ENCODE measurements around the gene RREB1. TPM values are rescaled to one million over a fixed set of nuclear protein-coding genes. Genes with fewer than 3 reads are reported as not detected.

RREB1 gene
- total RNA-seq, 1 donor from 2014 or later = 15.9 TPM

DNA sequence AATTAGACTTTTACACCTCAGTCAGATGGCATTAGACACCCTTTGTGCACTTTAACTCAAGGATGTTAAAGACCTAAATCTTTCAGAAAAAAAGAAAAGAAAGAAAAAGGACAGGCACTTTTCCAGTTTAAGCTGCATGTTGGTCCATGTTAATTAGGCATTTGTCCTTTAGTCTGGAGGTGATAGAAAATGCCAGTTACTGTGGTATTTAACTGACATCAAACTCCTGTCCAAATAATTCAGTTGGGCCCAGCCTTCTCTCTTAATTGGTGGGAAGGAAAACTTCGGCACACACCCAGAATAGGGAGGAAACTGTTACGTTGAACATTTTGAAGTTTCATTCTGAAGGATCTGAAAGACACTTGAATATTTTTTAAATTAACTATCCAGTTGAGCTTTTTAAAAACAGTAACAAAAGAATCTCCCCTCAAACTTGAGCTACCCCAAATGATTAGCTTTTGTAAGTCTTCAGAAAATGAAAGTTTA is 30.3 kb downstream of the RREB1 start:
- H3K4me3 ChIP-seq (ENCODE audit: low read depth, low read length) = no peak overlapping the region
- TF ChIP-seq, protein P1, sequence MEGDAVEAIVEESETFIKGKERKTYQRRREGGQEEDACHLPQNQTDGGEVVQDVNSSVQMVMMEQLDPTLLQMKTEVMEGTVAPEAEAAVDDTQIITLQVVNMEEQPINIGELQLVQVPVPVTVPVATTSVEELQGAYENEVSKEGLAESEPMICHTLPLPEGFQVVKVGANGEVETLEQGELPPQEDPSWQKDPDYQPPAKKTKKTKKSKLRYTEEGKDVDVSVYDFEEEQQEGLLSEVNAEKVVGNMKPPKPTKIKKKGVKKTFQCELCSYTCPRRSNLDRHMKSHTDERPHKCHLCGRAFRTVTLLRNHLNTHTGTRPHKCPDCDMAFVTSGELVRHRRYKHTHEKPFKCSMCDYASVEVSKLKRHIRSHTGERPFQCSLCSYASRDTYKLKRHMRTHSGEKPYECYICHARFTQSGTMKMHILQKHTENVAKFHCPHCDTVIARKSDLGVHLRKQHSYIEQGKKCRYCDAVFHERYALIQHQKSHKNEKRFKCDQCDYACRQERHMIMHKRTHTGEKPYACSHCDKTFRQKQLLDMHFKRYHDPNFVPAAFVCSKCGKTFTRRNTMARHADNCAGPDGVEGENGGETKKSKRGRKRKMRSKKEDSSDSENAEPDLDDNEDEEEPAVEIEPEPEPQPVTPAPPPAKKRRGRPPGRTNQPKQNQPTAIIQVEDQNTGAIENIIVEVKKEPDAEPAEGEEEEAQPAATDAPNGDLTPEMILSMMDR (conservative IDR thresholded peaks at IDR 0.05; ENCODE audit: low read depth, low read length) = no peak
- DNase-seq (ENCODE audit: low read depth) = no peak

DNA sequence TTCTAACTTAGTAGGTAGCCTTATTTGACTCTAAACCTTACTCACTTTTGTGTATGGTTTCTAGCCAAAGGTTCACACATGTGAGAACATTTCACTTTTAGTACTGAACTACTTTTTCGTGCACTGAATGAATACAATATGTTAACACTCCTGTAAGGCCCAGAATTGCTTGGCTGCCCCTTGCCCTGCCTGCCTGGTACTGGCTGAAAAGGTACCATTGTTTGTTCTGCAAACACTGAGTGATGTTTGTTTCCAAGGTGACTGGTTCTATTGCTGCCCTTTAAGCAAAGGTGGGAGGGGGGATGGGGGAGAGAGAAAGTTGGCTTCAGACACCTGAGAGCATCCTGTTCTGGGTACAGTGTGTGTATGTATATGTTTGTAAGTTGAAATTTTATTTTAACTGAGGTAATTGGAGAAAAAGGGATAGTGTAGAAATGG is 31.2 kb downstream of the RREB1 start:
- no peak overlapping the region for H3K4me3 ChIP-seq (ENCODE audit: low read depth, low read length)
- TF ChIP-seq, protein P1 (conservative IDR thresholded peaks at IDR 0.05; ENCODE audit: low read depth, low read length) = no peak
- DNase-seq (ENCODE audit: low read depth) = no peak

DNA sequence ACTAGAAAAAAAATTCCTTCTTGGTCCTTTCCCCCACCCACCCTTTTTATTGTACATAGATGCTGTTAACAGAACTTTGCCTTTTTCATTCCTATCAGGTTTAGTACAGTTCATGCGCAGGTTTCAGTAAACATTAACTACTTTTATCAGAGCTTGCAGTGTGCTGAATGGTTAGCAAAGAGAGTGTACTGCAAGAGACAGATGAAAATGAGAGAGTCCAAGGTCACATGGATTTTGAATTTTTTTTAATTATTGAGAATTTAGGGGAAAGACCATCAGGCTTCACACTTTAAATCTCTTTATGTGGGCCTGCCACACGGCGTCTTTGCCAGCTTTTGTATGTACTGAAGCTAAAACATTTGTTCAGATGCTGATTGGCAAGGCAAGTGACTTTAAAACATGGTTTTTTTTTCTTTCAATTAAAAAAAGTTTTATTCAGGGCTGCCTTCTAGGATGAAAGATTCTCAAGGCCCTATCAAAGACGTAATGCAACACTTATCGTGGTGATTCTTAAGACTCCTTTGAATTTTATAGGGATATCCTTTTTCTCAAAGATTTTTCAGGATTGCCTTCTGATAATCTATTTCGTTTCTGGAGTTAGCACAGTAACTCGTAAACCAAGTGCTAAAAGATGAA is 32.2 kb downstream of the RREB1 start:
- no peak for DNase-seq (ENCODE audit: low read depth)
- no peak overlapping the region for H3K4me3 ChIP-seq (ENCODE audit: low read depth, low read length)
- TF ChIP-seq, protein P1 (conservative IDR thresholded peaks at IDR 0.05; ENCODE audit: low read depth, low read length) = no peak

DNA sequence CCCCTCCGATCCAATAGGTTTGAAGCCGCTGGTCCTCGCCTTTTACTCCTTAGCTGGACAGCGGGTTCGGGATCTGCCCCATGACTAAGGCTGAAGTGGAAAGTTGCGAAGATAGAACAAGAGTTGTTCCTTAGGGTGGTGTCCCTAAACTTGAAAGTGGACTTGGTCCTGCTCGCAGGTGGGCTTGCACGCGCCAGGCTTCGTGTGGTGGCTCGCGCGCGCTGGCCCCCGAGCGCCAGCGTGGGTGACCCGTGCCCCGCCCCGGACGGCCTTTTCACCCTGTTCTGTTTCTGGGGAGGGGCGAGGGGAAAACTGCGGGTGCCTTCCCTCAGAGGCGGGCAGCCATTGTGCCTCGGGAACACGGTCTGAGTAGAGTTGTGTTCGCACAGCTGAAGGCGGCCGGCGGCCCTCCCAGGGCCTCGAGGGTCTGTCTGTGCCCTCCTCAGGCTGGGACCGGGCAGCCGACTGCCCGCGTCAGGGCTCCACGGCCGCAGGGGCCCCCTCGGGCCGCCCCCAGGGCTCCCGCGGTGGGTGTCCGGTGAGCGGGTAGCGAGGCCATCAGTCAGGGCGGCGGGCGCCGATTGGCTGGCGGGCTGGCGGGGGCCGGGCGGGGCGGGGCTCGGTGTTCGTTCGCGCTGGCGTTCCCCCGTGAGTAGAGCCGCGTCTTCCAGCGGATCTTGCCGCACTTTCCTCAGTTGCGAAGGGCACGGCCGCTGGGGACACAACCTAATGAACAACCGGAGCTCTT is 33.0 kb downstream of the RREB1 start:
- DNase-seq (ENCODE audit: low read depth) = no peak
- TF ChIP-seq, protein P1 (conservative IDR thresholded peaks at IDR 0.05; ENCODE audit: low read depth, low read length) = no peak
- peak overlapping the region; percentile 53 for H3K4me3 ChIP-seq (ENCODE audit: low read depth, low read length)

DNA sequence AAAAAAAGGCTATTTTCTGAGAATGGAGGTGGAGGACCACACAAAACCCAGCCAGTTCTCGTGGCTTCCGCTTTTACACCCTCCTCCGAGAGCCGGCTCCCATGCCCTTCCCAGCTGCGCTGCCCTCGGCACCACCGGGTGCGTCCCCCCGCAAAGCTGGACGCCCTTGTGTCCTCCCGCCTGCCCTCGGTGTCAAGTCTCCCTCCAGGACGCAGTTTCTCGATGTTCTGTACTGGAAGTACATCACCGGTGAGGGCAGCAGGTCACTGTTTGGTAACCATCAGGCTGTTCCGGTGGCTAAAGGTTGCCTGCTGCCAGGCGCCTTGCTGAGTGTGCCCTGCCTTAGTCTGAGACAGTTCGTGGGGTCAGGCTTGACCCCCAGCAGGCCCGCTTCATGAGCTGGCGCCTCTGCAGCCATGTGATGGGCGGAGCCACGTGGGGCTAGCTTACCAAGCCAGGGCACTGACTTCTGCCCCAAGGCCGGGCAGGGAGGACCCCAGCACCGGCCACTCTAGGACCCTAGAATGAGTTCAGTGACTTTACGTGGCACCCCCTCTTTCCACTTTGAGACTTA is 34.6 kb downstream of the RREB1 start:
- DNase-seq (ENCODE audit: low read depth) = no peak
- TF ChIP-seq, protein P1 (conservative IDR thresholded peaks at IDR 0.05; ENCODE audit: low read depth, low read length) = no peak
- peak overlapping the region; percentile 23 for H3K4me3 ChIP-seq (ENCODE audit: low read depth, low read length)

DNA sequence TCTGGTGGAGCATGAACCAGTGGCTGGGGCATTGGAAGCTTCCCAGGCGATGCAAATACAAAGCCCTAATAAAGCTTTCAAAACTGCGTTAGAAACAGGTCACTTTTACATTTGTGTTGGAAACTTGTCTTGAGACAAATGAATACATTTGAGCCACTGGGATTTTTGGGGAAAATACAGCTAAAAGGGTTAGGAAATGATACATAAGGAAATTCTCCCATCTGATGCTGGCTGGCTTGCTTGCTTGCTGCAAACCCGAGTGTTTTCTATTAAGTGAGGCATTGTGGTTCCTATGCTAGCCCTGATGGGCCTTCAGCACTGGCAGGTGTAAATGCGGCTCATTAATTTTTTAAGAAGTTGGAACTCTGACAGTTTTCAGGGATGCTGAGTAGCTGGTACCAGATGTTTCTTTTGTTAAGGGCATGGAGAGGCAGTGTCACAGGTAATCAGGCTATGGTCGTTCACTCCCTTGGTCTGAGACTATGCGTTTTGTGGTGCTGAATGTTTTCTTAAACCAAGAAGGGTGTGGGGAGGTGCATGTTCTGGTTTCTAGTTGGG is 35.2 kb downstream of the RREB1 start:
- no peak overlapping the region for H3K4me3 ChIP-seq (ENCODE audit: low read depth, low read length)
- TF ChIP-seq, protein P1 (conservative IDR thresholded peaks at IDR 0.05; ENCODE audit: low read depth, low read length) = no peak
- no peak for DNase-seq (ENCODE audit: low read depth)
